OCI-LY1 (cell line): ENCODE results near the gene SAMD14.

ENCODE experiments used
- EZH2 ChIP-seq: fragments of 200-600 bp; sonication (generic), shearing (Covaris generic); IDR thresholded peaks from 2 replicates; pipeline ENCODE4 v1.8.0; 2017; ENCODE audit warnings: borderline replicate concordance, mixed run types, mild to moderate bottlenecking, antibody characterized with exemption, low read length, moderate library complexity, mixed read lengths
- TF ChIP-seq, protein P1 (sequence below): fragments of 200-600 bp; sonication (generic), shearing (Covaris generic); IDR thresholded peaks from 2 replicates; pipeline ENCODE4 v1.5.1; 2017; ENCODE audit warnings: mild to moderate bottlenecking, antibody characterized with exemption, low read length, moderate library complexity, mixed read lengths

GRCh38 chr17:50157891-50158290 lies 27.9 kb upstream of the SAMD14 start:
- TF ChIP-seq EZH2: no peak
- TF ChIP-seq, protein P1, sequence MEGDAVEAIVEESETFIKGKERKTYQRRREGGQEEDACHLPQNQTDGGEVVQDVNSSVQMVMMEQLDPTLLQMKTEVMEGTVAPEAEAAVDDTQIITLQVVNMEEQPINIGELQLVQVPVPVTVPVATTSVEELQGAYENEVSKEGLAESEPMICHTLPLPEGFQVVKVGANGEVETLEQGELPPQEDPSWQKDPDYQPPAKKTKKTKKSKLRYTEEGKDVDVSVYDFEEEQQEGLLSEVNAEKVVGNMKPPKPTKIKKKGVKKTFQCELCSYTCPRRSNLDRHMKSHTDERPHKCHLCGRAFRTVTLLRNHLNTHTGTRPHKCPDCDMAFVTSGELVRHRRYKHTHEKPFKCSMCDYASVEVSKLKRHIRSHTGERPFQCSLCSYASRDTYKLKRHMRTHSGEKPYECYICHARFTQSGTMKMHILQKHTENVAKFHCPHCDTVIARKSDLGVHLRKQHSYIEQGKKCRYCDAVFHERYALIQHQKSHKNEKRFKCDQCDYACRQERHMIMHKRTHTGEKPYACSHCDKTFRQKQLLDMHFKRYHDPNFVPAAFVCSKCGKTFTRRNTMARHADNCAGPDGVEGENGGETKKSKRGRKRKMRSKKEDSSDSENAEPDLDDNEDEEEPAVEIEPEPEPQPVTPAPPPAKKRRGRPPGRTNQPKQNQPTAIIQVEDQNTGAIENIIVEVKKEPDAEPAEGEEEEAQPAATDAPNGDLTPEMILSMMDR: no peak
